SK-N-SH treated with all-trans-retinoic acid at 6 μM for 48 hours (cell line): ENCODE results near the gene ADRA1B.
A peak's percentile ranks its signal among the peaks of the same experiment; 100 is the strongest.

ENCODE experiments used
- ATAC-seq: fragments of 200-7000 bp; cut with Tn5 transposase; 3 replicates; pipeline ENCODE4 v1.9.1; 2020; ENCODE audit warnings: mild to moderate bottlenecking, moderate library complexity
- ARNTL ChIP-seq: fragments of 450-650 bp; formaldehyde crosslinking; IDR thresholded peaks from 2 replicates; pipeline ENCODE4 v1.5.0; 2020; ENCODE audit warnings: low read depth, mild to moderate bottlenecking, moderate library complexity, borderline replicate concordance
- BACH2 ChIP-seq: fragments of 250-450 bp; sonication (Bioruptor Pico); IDR thresholded peaks from 2 replicates; pipeline ENCODE4 v1.9.0; 2021; ENCODE audit warnings: mild to moderate bottlenecking, borderline replicate concordance
- CSDC2 ChIP-seq: fragments of 250-450 bp; sonication (Bioruptor Pico); IDR thresholded peaks from 2 replicates; pipeline ENCODE4 v1.5.0; 2020; ENCODE audit warnings: mild to moderate bottlenecking, moderate library complexity
- ESRRG ChIP-seq: fragments of 250-450 bp; sonication (Bioruptor Pico); IDR thresholded peaks from 2 replicates; pipeline ENCODE4 v1.6.1; 2021; ENCODE audit warnings: mild to moderate bottlenecking
- GLIS3 ChIP-seq: fragments of 250-450 bp; sonication (Bioruptor Pico); IDR thresholded peaks from 2 replicates; pipeline ENCODE4 v1.5.0; 2020; ENCODE audit warnings: mild to moderate bottlenecking, moderate library complexity
- ISL1 ChIP-seq: fragments of 250-450 bp; sonication (Bioruptor Pico); IDR thresholded peaks from 2 replicates; pipeline ENCODE4 v2.1.2; 2022; ENCODE audit warnings: mild to moderate bottlenecking, moderate library complexity
- OSR1 ChIP-seq: fragments of 250-450 bp; sonication (Bioruptor Pico); IDR thresholded peaks from 2 replicates; pipeline ENCODE4 v1.8.0; 2022; ENCODE audit warnings: moderate library complexity, mild to moderate bottlenecking, inconsistent platforms
- PPARA ChIP-seq: fragments of 250-450 bp; sonication (Bioruptor Pico); IDR thresholded peaks from 2 replicates; pipeline ENCODE4 v1.5.0; 2020; ENCODE audit warnings: mild to moderate bottlenecking, borderline replicate concordance
- RARB ChIP-seq: fragments of 250-450 bp; sonication (Bioruptor Pico); IDR thresholded peaks from 2 replicates; pipeline ENCODE4 v1.8.0; 2021; ENCODE audit warnings: mild to moderate bottlenecking, moderate library complexity
- SNAI2 ChIP-seq: fragments of 250-450 bp; sonication (Bioruptor Pico); IDR thresholded peaks from 2 replicates; pipeline ENCODE4 v1.5.0; 2020; ENCODE audit warnings: mild to moderate bottlenecking, moderate library complexity
- TCF4 ChIP-seq: fragments of 250-450 bp; sonication (Bioruptor Pico); IDR thresholded peaks from 2 replicates; pipeline ENCODE4 v1.8.0; 2021; ENCODE audit warnings: mild to moderate bottlenecking, moderate library complexity, borderline replicate concordance
- TOX ChIP-seq: fragments of 250-450 bp; sonication (Bioruptor Pico); IDR thresholded peaks from 2 replicates; pipeline ENCODE4 v1.8.0; 2021; ENCODE audit warnings: mild to moderate bottlenecking, moderate library complexity, borderline replicate concordance
- ZC3H10 ChIP-seq: fragments of 250-450 bp; sonication (Bioruptor Pico); IDR thresholded peaks from 2 replicates; pipeline ENCODE4 v1.5.1; 2021; ENCODE audit warnings: mild to moderate bottlenecking, moderate library complexity
- ZFP3 ChIP-seq: fragments of 250-450 bp; sonication (Bioruptor Pico); IDR thresholded peaks from 2 replicates; pipeline ENCODE4 v1.5.0; 2020; ENCODE audit warnings: mild to moderate bottlenecking, moderate library complexity
- ZFP30 ChIP-seq: fragments of 450-650 bp; formaldehyde crosslinking; IDR thresholded peaks from 2 replicates; pipeline ENCODE4 v1.5.0; 2022; ENCODE audit warnings: mild to moderate bottlenecking, moderate library complexity
- ZNF565 ChIP-seq: fragments of 450-650 bp; formaldehyde crosslinking; conservative IDR thresholded peaks from 2 replicates; pipeline ENCODE4 v1.5.0; 2020; ENCODE audit warnings: low read depth, mild to moderate bottlenecking, moderate library complexity
- ZNF70 ChIP-seq: fragments of 450-650 bp; formaldehyde crosslinking; IDR thresholded peaks from 2 replicates; pipeline ENCODE4 v1.5.0; 2020; ENCODE audit warnings: mild to moderate bottlenecking, moderate library complexity
- ZNF8 ChIP-seq: fragments of 450-650 bp; formaldehyde crosslinking; IDR thresholded peaks from 2 replicates; pipeline ENCODE4 v1.5.0; 2020; ENCODE audit warnings: mild to moderate bottlenecking, moderate library complexity
- TF ChIP-seq, protein P1 (sequence below): fragments of 250-450 bp; sonication (Bioruptor Pico); IDR thresholded peaks from 2 replicates; pipeline ENCODE4 v1.8.0; 2021; ENCODE audit warnings: low read depth, mild to moderate bottlenecking, moderate library complexity, borderline replicate concordance
- TF ChIP-seq, protein P2 (sequence below): fragments of 250-450 bp; sonication (Bioruptor Pico); IDR thresholded peaks from 2 replicates; pipeline ENCODE4 v1.5.1; 2020; ENCODE audit warnings: low read depth, mild to moderate bottlenecking, moderate library complexity
- TF ChIP-seq, protein P3 (sequence below): fragments of 250-450 bp; sonication (Bioruptor Pico); IDR thresholded peaks from 2 replicates; pipeline ENCODE4 v1.8.0; 2020; ENCODE audit warnings: mild to moderate bottlenecking, moderate library complexity, borderline replicate concordance
- TF ChIP-seq, protein P4 (sequence below): fragments of 250-450 bp; sonication (Bioruptor Pico); IDR thresholded peaks from 2 replicates; pipeline ENCODE4 v1.5.0; 2020; ENCODE audit warnings: mild to moderate bottlenecking, moderate library complexity
- TF ChIP-seq, protein P5 (sequence below): fragments of 250-450 bp; sonication (Bioruptor Pico); IDR thresholded peaks from 2 replicates; pipeline ENCODE4 v1.5.1; 2021; ENCODE audit warnings: mild to moderate bottlenecking, moderate library complexity

ADRA1B gene

DNA sequence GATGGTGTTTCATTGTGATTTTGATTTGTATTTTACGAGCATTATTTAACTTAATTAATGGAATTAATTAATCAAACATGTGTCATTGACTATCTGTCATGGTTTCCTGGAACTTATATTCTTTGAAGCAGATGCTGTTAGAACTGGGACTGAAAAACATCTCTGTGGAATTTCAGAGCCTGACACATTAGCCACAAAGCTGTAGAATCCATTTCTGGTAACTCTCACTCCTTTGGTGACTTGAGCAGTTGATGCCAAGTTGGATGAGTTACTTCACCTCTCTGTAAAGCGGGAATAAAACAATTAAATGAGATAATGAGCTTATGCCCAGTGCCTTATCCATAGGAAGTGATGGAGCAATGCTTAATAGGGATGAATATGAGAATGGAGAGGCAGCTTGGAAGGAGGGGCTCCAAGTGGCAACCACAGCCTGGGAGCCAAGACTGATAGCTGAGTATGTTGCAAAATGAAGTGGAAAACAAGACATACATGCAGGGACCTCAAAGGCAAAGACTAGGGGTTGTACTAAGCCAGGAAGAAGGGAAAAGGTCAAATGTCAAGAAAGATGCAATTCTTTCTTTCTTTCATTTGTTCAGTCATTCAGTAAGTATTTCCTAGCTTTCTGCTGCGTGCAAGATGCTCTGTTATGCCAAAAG, 23.1 kb upstream of the ADRA1B start:
- TF ChIP-seq, protein P1, sequence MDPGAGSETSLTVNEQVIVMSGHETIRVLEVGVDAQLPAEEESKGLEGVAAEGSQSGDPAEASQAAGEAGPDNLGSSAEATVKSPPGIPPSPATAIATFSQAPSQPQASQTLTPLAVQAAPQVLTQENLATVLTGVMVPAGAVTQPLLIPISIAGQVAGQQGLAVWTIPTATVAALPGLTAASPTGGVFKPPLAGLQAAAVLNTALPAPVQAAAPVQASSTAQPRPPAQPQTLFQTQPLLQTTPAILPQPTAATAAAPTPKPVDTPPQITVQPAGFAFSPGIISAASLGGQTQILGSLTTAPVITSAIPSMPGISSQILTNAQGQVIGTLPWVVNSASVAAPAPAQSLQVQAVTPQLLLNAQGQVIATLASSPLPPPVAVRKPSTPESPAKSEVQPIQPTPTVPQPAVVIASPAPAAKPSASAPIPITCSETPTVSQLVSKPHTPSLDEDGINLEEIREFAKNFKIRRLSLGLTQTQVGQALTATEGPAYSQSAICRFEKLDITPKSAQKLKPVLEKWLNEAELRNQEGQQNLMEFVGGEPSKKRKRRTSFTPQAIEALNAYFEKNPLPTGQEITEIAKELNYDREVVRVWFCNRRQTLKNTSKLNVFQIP (CRISPR knock-in tag): no peak
- no peak for TF ChIP-seq ZNF8 (CRISPR knock-in tag)
- no peak for TF ChIP-seq OSR1 (CRISPR knock-in tag)
- TF ChIP-seq TCF4: no peak
- TF ChIP-seq ZNF565 (CRISPR knock-in tag): no peak
- no peak for TF ChIP-seq GLIS3 (CRISPR knock-in tag)
- no peak for TF ChIP-seq ZC3H10 (CRISPR knock-in tag)
- no peak for TF ChIP-seq ESRRG (CRISPR knock-in tag)
- no peak for TF ChIP-seq ZNF70
- no peak for TF ChIP-seq PPARA (CRISPR knock-in tag)
- no peak for TF ChIP-seq ISL1 (CRISPR knock-in tag)
- TF ChIP-seq, protein P2, sequence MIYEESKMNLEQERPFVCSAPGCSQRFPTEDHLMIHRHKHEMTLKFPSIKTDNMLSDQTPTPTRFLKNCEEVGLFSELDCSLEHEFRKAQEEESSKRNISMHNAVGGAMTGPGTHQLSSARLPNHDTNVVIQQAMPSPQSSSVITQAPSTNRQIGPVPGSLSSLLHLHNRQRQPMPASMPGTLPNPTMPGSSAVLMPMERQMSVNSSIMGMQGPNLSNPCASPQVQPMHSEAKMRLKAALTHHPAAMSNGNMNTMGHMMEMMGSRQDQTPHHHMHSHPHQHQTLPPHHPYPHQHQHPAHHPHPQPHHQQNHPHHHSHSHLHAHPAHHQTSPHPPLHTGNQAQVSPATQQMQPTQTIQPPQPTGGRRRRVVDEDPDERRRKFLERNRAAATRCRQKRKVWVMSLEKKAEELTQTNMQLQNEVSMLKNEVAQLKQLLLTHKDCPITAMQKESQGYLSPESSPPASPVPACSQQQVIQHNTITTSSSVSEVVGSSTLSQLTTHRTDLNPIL (CRISPR knock-in tag): no peak
- no peak for TF ChIP-seq RARB (CRISPR knock-in tag)
- TF ChIP-seq TOX: no peak
- no peak for TF ChIP-seq ARNTL
- TF ChIP-seq CSDC2 (CRISPR knock-in tag): no peak
- ATAC-seq: no peak

DNA sequence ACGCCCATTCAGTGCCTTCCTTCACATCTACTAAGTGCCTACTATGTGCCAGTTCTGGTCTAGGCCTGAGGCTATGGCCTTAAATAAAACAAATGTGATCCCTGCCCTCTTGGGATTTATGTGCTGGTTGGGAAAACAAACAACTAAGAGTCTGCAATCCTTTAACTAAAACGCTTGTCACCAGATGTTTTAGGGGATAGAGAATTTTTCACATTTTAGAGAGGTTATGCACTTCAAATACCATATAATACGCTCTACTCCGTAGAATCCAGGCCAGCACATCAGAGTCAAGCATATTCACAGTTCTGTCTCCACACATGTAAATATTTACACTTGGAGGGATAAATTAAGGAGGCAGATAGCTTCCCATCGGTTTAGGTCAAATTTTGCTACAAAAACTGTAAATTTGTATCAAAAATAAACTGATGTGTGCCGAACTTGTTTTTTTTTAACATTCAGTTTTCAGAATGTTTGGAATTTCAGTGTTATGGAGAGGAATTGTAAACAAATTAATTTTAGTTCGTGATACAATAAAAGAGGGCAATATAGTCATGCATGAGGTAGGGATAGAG, 22.0 kb upstream of the ADRA1B start:
- TF ChIP-seq, protein P3, sequence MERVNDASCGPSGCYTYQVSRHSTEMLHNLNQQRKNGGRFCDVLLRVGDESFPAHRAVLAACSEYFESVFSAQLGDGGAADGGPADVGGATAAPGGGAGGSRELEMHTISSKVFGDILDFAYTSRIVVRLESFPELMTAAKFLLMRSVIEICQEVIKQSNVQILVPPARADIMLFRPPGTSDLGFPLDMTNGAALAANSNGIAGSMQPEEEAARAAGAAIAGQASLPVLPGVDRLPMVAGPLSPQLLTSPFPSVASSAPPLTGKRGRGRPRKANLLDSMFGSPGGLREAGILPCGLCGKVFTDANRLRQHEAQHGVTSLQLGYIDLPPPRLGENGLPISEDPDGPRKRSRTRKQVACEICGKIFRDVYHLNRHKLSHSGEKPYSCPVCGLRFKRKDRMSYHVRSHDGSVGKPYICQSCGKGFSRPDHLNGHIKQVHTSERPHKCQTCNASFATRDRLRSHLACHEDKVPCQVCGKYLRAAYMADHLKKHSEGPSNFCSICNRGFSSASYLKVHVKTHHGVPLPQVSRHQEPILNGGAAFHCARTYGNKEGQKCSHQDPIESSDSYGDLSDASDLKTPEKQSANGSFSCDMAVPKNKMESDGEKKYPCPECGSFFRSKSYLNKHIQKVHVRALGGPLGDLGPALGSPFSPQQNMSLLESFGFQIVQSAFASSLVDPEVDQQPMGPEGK (CRISPR knock-in tag): no peak
- TF ChIP-seq OSR1 (CRISPR knock-in tag) (no peak), ZC3H10 (CRISPR knock-in tag) (no peak), TCF4 (no peak), CSDC2 (CRISPR knock-in tag) (no peak)
- TF ChIP-seq, protein P4, sequence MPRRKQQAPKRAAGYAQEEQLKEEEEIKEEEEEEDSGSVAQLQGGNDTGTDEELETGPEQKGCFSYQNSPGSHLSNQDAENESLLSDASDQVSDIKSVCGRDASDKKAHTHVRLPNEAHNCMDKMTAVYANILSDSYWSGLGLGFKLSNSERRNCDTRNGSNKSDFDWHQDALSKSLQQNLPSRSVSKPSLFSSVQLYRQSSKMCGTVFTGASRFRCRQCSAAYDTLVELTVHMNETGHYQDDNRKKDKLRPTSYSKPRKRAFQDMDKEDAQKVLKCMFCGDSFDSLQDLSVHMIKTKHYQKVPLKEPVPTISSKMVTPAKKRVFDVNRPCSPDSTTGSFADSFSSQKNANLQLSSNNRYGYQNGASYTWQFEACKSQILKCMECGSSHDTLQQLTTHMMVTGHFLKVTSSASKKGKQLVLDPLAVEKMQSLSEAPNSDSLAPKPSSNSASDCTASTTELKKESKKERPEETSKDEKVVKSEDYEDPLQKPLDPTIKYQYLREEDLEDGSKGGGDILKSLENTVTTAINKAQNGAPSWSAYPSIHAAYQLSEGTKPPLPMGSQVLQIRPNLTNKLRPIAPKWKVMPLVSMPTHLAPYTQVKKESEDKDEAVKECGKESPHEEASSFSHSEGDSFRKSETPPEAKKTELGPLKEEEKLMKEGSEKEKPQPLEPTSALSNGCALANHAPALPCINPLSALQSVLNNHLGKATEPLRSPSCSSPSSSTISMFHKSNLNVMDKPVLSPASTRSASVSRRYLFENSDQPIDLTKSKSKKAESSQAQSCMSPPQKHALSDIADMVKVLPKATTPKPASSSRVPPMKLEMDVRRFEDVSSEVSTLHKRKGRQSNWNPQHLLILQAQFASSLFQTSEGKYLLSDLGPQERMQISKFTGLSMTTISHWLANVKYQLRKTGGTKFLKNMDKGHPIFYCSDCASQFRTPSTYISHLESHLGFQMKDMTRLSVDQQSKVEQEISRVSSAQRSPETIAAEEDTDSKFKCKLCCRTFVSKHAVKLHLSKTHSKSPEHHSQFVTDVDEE: no peak
- no peak for ATAC-seq

DNA sequence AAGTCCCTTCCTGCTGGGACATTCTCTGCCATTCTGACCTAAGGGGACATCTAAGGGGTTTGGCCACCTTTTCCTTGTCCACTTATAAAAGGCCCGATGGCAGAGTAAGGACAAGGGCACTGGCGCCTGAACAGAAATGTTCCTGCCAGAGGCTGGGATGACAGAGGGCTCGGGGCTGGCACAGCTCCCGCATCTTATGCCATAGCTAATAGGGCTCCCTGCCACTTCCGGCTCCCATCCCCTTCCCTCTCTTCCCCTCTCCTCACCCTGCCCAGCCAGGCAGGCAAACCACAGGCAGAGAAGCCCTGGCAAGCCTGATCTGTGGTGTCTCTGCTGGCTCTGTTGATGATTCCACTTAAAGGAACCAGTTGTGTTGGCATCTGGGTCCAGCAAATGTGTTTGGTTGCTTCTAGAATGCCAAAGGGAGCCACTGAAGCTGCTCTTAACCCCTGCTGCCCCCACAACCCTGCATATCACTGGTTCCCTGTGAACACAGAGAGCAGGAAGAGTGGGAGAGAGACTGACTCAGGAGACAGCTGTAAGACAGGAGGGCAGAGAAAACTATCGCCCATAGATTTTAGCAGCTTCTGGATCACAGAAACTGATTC, 18.4 kb upstream of the ADRA1B start:
- peak; percentile 14; the same call in 1 of the 3 replicates for ATAC-seq
- no peak for TF ChIP-seq ZFP3 (CRISPR knock-in tag)
- TF ChIP-seq BACH2: no peak
- TF ChIP-seq CSDC2 (CRISPR knock-in tag): no peak
- TF ChIP-seq SNAI2: no peak
- no peak for TF ChIP-seq ARNTL
- TF ChIP-seq OSR1 (CRISPR knock-in tag): no peak
- TF ChIP-seq, protein P5, sequence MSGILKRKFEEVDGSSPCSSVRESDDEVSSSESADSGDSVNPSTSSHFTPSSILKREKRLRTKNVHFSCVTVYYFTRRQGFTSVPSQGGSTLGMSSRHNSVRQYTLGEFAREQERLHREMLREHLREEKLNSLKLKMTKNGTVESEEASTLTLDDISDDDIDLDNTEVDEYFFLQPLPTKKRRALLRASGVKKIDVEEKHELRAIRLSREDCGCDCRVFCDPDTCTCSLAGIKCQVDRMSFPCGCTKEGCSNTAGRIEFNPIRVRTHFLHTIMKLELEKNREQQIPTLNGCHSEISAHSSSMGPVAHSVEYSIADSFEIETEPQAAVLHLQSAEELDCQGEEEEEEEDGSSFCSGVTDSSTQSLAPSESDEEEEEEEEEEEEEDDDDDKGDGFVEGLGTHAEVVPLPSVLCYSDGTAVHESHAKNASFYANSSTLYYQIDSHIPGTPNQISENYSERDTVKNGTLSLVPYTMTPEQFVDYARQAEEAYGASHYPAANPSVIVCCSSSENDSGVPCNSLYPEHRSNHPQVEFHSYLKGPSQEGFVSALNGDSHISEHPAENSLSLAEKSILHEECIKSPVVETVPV (CRISPR knock-in tag): no peak
- TF ChIP-seq ZNF565 (CRISPR knock-in tag): no peak
- TF ChIP-seq PPARA (CRISPR knock-in tag): no peak
- TF ChIP-seq TCF4: no peak
- TF ChIP-seq, protein P3 (CRISPR knock-in tag): no peak
- TF ChIP-seq TOX: no peak
- no peak for TF ChIP-seq ZC3H10 (CRISPR knock-in tag)
- TF ChIP-seq ZFP30 (CRISPR knock-in tag): no peak
- TF ChIP-seq, protein P1 (CRISPR knock-in tag): no peak
